DOHH2 (cell line): ENCODE measurements around the gene TFDP1.

Experiments
- EZH2phosphoT487 ChIP-seq: fragments of 200-600 bp; sonication (generic); IDR thresholded peaks from 2 replicates; pipeline ENCODE4 v1.6.1; 2017; ENCODE audit warnings: borderline replicate concordance, mild to moderate bottlenecking, antibody characterized with exemption, low read length, moderate library complexity, mixed read lengths
- TF ChIP-seq, protein P1 (sequence below): fragments of 200-600 bp; sonication (generic); IDR thresholded peaks from one replicate; pipeline ENCODE4 v1.5.1; 2014; ENCODE audit warnings: antibody characterized with exemption, mild to moderate bottlenecking, low read depth, low read length; ENCODE audit not compliant: poor library complexity, severe bottlenecking

GRCh38 chr13:113652404-113653263 is 68.1 kb downstream of the TFDP1 start:
- TF ChIP-seq, protein P1, sequence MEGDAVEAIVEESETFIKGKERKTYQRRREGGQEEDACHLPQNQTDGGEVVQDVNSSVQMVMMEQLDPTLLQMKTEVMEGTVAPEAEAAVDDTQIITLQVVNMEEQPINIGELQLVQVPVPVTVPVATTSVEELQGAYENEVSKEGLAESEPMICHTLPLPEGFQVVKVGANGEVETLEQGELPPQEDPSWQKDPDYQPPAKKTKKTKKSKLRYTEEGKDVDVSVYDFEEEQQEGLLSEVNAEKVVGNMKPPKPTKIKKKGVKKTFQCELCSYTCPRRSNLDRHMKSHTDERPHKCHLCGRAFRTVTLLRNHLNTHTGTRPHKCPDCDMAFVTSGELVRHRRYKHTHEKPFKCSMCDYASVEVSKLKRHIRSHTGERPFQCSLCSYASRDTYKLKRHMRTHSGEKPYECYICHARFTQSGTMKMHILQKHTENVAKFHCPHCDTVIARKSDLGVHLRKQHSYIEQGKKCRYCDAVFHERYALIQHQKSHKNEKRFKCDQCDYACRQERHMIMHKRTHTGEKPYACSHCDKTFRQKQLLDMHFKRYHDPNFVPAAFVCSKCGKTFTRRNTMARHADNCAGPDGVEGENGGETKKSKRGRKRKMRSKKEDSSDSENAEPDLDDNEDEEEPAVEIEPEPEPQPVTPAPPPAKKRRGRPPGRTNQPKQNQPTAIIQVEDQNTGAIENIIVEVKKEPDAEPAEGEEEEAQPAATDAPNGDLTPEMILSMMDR, result no peak
- TF ChIP-seq EZH2phosphoT487, result no peak
